GM12878 (cell line): ENCODE data around the gene AXIN1. TPM values are rescaled to one million over a fixed set of nuclear protein-coding genes. Genes with fewer than 3 reads are reported as not detected.

Source experiments
- FOS ChIP-seq: IDR thresholded peaks from 3 replicates; pipeline ENCODE4 v1.6.1; 2011; ENCODE audit warnings: borderline replicate concordance; ENCODE audit not compliant: insufficient read length; ENCODE audit errors: extremely low read depth
- NBN ChIP-seq: fragments of 450-650 bp; IDR thresholded peaks from 2 replicates; pipeline ENCODE4 v1.6.1; 2016
- NFYB ChIP-seq: IDR thresholded peaks from 2 replicates; pipeline ENCODE4 v1.6.1; 2011; ENCODE audit warnings: low read depth, mild to moderate bottlenecking, low read length, improper control_type of control experiment, moderate library complexity; ENCODE audit not compliant: insufficient read depth
- POU2F2 ChIP-seq: IDR thresholded peaks from 3 replicates; pipeline ENCODE4 v1.6.1; 2011; ENCODE audit warnings: low read depth, mild to moderate bottlenecking, low read length, borderline replicate concordance
- RELA ChIP-seq: fragments of 450-650 bp; IDR thresholded peaks from 2 replicates; pipeline ENCODE4 v1.8.0; 2014; ENCODE audit warnings: borderline replicate concordance; ENCODE audit not compliant: partially characterized antibody
- SMAD1 ChIP-seq: fragments of 450-650 bp; IDR thresholded peaks from 2 replicates; pipeline ENCODE4 v1.6.1; 2018; ENCODE audit warnings: mild to moderate bottlenecking, low read depth; ENCODE audit not compliant: partially characterized antibody
- SRF ChIP-seq, 2 experiments: IDR thresholded peaks; 2 replicates each; pipeline ENCODE4 v1.6.1; 2011; ENCODE audit warnings: low read depth in 2 of 2, low read length in 2 of 2, mild to moderate bottlenecking in 1 of 2, moderate library complexity in 1 of 2
- SUZ12 ChIP-seq: fragments of 200-600 bp; sonication (generic); IDR thresholded peaks from one replicate; pipeline ENCODE4 v1.6.1; 2018; ENCODE audit warnings: antibody characterized with exemption, mild to moderate bottlenecking; ENCODE audit not compliant: unreplicated experiment
- ZBTB11 ChIP-seq: fragments of 450-650 bp; formaldehyde crosslinking; IDR thresholded peaks from 2 replicates; pipeline ENCODE4 v1.5.0; 2022; ENCODE audit warnings: mild to moderate bottlenecking, missing genetic modification characterization
- polyA plus RNA-seq, 11 experiments: library from polyadenylated mRNA; depleted of rRNA in 4 of 11; unstranded in 6 of 11; stranded (reverse) in 5 of 11; fragments of >200 nt; fragmentation: Nextera tagmentation in 4 of 11; fragmentation: Illumina TruSeq in 1 of 11; extraction: Ambion mirVana in 4 of 11; extraction: Trizol in 1 of 11; gene quantifications; 1 replicate in 1 of 11; 2 replicates in 10 of 11; pipeline versions ENCODE4 v1.2.1 to v1.2.3, GENCODE V29; 2011 to 2016; ENCODE audit warnings: inconsistent platforms in 2 of 11, missing spikeins in 2 of 11, low read depth in 1 of 11
- total RNA-seq, 4 experiments: library from RNA; depleted of rRNA in 3 of 4; stranded (reverse); fragments of >200 nt in 3 of 4; fragmentation: Illumina TruSeq in 1 of 4; extraction: Trizol in 1 of 4; gene quantifications; 2 replicates each; pipeline versions ENCODE4 v1.2.1 to v1.2.3, GENCODE V29; 2013 to 2021

Gene AXIN1
- total and polyA plus RNA-seq, 10 of the 15 experiments (the other 5 are each of a cell fraction or from before 2014, with no cell fraction given) = 0.26 to 27.1 (median 7.7) TPM

- TF ChIP-seq ZBTB11 (CRISPR knock-in tag) (no peak), SMAD1 (no peak), RELA (no peak), SUZ12 (no peak), SRF (IDR thresholded peaks at IDR 0.05; ENCODE audit: low read depth in 2 of 2, low read length in 2 of 2) (no peak), FOS (no peak), NBN (no peak), NFYB (no peak), POU2F2 (no peak)
Measured at GRCh38 chr16:289395-289997, 63.0 kb downstream of the AXIN1 start (continued).
